ENCODE data around the gene IPO4. TPM values are rescaled to one million over a fixed set of nuclear protein-coding genes. Genes with fewer than 3 reads are reported as not detected.
A peak's percentile ranks its signal among the peaks of the same experiment; 100 is the strongest.

The IPO4 gene
- 10 to 100 TPM; 32.9 to 55.1 (median 40.4) TPM for total RNA-seq

- Histone ChIP-seq H3K4me3 (peak within 1 kb of the TSS; percentile 73 to 86 (median 78)), H3K4me1 (peaks cover 3 to 42% (median 15%) of the 10 kb centered on the region in 3 donors), H3K9me3 (no peaks in the 10 kb centered on the region), H3K27ac (peak within 1 kb of the TSS; percentile 68 to 87 (median 80)), H3K36me3 (peaks cover 26 to 77% (median 28%) of the 10 kb centered on the region in 3 donors), H3K27me3 (no peaks in the 10 kb centered on the region)
- TF ChIP-seq CTCF (IDR thresholded peaks at IDR 0.05) (peak in 2 of 6 experiments; percentile 2 to 49), POLR2A (IDR thresholded peaks at IDR 0.05) (peak in 3 of 4 donors; percentile 30 to 50 (median 37))
- intact Hi-C loops (cut with DNase I) = no loop called here
- DNase-seq = peak; percentile 86
- WGBS, 2 donors = 1% methylated on average over 22 to 23 of the region's 65 CpGs
These were observed at the start of gene IPO4 for GRCh38 chr14:24188251-24189058. TSS of gene IPO4 (minus strand) at chr14:24188816. CDS start at chr14:24188787, 29 bp downstream.

- no peaks in the 10 kb centered on the region for H3K9me3 ChIP-seq
- H3K27ac ChIP-seq = peak overlapping the region in 2 of 4 donors; percentile 23 to 98
- intact Hi-C loops (cut with DNase I) = no loop called here
- H3K36me3 ChIP-seq = peaks cover 10 to 69% (median 26%) of the 10 kb centered on the region in 3 donors
- H3K27me3 ChIP-seq = no peaks in the 10 kb centered on the region
- DNase-seq = no peak
- no peak overlapping the region for H3K4me3 ChIP-seq
- H3K4me1 ChIP-seq = peaks cover 21 to 73% (median 39%) of the 10 kb centered on the region in 3 donors
- TF ChIP-seq POLR2A (IDR thresholded peaks at IDR 0.05) (no peak), CTCF (IDR thresholded peaks at IDR 0.05) (no peak)
- WGBS, 2 donors = 70 to 75% methylated on average over 4 of the region's 5 CpGs
These were observed 49.5 kb upstream of the IPO4 start for GRCh38 chr14:24238123-24238522.

GRCh38 chr14:24237463-24237955 lies 48.9 kb upstream of the IPO4 start:
- WGBS, 2 donors = 88 to 100% methylated on average over 1 to 2 of the region's 2 CpGs
- Histone ChIP-seq H3K9me3 (no peaks in the 10 kb centered on the region), H3K4me3 (no peak overlapping the region), H3K36me3 (peaks cover 10 to 69% (median 26%) of the 10 kb centered on the region in 3 donors), H3K27me3 (no peaks in the 10 kb centered on the region), H3K4me1 (peaks cover 23 to 71% (median 42%) of the 10 kb centered on the region in 3 donors), H3K27ac (peak overlapping the region in 2 of 4 donors; percentile 23 to 27)
- DNase-seq = no peak
- intact Hi-C loops (cut with DNase I) = no loop called here
- TF ChIP-seq CTCF (IDR thresholded peaks at IDR 0.05) (no peak), POLR2A (IDR thresholded peaks at IDR 0.05) (no peak)

- no peak for TF ChIP-seq POLR2A (IDR thresholded peaks at IDR 0.05)
- TF ChIP-seq CTCF (IDR thresholded peaks at IDR 0.05) = no peak
- WGBS, 2 donors = 90% methylated on average over 6 of the region's 6 CpGs
- H3K9me3 ChIP-seq = no peaks in the 10 kb centered on the region
- intact Hi-C loops (cut with DNase I) = no loop called here
- H3K27ac ChIP-seq = no peak overlapping the region
- H3K27me3 ChIP-seq = no peaks in the 10 kb centered on the region
- no peak for DNase-seq
- H3K4me3 ChIP-seq = no peak overlapping the region
- H3K4me1 ChIP-seq = peaks cover 23 to 69% (median 42%) of the 10 kb centered on the region in 3 donors
- H3K36me3 ChIP-seq = peaks cover 10 to 69% (median 26%) of the 10 kb centered on the region in 3 donors
These were observed 48.3 kb upstream of the IPO4 start for GRCh38 chr14:24236689-24237462.
